22Rv1 (cell line): Measurements from ENCODE around the gene EVPL.
"Not testable (repeated sequence)": the region's sequence is repeated elsewhere in the genome, so short reads cannot be mapped to it uniquely, and the experiment has no call there.

Experiments
- H3K27ac ChIP-seq: fragments of 450-650 bp; 2 replicates; pipeline ENCODE4 v1.5.1; 2017
- ZFX ChIP-seq: fragments of 450-650 bp; IDR thresholded peaks from 2 replicates; pipeline ENCODE4 v1.6.1; 2017; ENCODE audit warnings: antibody characterized with exemption, borderline replicate concordance
- TF ChIP-seq, protein P1 (sequence below): fragments of 450-650 bp; IDR thresholded peaks from 2 replicates; pipeline ENCODE4 v1.5.1; 2017; ENCODE audit warnings: mild to moderate bottlenecking

The EVPL gene

DNA sequence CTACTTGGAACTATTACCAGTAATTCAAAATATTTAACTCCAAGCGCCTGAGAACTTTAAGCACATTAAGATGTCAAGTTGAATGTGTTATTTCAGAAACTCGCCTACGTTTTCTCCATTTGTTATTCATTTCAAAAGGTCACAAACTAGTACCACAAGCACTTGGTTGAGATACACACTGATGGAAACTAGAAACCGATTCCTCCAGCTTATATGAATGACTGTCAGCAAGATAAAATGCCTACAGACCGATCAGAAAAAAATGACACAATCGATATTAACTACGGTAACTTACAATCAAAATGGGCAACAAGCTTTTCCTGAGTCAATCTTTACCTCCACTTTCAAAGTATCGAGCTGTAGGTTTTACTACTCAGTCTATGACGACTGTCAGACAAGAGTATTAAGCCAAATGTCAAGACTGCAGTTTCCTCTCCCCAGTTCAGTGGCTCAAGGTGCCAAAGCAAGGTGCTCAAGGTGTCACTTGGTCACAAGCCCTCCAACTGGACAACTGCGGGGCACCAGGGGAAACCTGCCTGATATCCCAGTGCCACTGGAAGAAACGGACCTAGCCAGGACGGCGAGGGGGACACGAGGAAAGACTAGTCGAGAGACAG is 44.5 kb upstream of the EVPL start:
- peak overlapping the region; percentile 62 for H3K27ac ChIP-seq
- no peak for TF ChIP-seq ZFX
- TF ChIP-seq, protein P1, sequence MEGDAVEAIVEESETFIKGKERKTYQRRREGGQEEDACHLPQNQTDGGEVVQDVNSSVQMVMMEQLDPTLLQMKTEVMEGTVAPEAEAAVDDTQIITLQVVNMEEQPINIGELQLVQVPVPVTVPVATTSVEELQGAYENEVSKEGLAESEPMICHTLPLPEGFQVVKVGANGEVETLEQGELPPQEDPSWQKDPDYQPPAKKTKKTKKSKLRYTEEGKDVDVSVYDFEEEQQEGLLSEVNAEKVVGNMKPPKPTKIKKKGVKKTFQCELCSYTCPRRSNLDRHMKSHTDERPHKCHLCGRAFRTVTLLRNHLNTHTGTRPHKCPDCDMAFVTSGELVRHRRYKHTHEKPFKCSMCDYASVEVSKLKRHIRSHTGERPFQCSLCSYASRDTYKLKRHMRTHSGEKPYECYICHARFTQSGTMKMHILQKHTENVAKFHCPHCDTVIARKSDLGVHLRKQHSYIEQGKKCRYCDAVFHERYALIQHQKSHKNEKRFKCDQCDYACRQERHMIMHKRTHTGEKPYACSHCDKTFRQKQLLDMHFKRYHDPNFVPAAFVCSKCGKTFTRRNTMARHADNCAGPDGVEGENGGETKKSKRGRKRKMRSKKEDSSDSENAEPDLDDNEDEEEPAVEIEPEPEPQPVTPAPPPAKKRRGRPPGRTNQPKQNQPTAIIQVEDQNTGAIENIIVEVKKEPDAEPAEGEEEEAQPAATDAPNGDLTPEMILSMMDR: no peak

DNA sequence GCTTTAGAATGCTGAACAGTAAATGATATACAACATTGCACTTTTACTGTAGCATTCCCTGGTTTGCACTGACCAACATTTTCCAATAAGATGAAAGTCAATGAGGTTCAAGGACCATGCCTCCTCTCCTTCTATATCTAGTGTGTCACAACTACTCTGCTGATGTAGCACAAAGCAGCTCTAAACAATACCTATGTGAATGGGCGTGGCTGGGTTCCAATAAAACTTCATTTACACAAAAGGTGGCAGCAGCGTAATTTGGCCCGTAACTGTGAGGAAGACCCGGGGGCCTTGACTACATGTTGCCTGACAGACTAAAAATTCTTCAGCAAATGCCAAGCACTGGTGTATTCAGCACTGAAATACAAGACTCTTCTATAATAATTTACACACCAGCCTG is 38.7 kb upstream of the EVPL start:
- TF ChIP-seq, protein P1: no peak
- no peak for TF ChIP-seq ZFX
- no peak overlapping the region for H3K27ac ChIP-seq

DNA sequence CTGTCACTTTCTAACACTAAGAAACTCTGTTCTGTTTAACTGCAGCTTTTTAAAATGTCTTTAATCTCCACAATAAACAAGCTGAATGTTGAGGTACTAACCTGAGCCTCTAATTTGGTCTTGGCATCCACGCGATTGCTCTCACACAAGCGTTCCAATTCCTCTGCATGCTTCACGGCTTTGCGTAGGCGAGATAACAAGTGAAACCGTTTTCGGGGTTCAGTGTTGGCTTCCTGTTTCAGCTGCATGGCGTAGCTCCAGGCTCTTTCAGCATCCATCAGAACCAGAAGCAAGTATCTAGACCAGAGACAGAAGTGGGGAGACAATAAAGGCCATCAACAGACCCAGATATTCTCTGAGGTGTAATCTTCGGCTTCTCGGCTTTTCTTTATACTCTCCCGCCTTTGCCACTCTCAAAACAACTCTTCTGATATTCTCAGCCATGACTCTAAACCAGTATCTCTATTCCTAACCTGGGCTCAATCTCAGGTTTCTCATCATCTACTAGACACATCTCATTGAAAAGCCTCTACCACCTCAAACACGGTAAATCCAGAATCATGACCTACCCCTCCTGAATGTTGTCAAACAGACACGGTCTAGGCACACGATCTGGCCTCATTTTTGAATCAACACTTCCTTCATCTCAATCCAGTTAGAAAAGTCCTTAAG is 36.9 kb upstream of the EVPL start:
- TF ChIP-seq, protein P1: no peak
- no peak for TF ChIP-seq ZFX

DNA sequence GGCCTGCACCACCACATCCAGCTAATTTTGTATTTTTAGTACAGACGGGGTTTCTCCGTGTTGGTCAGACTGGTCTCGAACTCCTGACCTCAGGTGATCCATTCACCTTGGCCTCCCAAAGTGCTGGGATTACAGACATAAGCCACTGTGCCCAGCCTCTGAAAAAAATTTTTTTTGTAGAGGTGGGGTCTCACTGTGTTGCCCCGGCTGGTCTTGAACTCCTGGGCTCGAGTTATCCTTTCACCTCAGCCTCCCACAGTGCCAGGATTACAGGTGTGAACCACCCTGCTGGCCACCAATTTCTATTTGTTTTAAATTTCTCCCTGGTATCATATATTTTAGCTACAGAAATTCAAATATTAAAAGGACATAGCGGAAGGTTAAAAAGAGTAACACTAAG is 31.2 kb upstream of the EVPL start:
- H3K27ac ChIP-seq: not testable (repeated sequence)

More for the DNA sequence above, 36.9 kb upstream of the EVPL start:
- H3K27ac ChIP-seq: no peak overlapping the region

DNA sequence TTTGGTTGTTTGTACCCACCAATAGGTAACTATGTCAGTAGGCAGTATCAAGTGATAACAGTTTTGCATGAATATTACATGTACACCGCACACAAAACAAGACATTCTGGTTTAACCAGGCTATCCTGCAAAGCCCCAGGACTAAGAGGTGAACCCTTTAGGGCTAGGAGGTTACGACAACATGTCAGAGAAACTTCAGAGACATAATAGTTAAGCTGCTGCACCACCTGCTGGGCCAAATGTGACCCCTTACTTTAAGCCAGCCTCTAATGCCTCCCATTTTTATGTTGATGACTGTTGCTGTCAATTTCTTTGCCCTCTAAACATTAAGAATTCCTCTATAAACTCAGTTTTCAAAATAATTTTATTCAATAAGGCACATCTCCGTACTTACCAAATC is 29.8 kb upstream of the EVPL start:
- no peak overlapping the region for H3K27ac ChIP-seq
- TF ChIP-seq, protein P1: no peak
- TF ChIP-seq ZFX: no peak

DNA sequence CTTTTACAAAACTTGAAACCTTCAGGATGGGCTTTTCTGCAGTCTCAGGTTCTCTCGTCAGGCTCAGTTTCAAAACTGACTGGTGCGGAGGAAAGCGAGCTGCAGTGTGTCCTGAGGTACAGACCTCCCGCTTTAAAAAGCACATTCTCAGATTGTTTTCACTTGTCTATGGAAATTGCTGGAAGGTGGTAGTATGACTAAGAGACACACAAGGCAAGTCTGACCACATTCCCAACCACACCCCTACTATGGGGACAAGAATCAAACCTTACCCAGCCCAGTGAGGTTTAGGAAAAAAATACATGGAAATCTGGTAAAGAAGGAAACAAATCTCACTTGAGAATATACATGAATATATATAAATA is 27.0 kb upstream of the EVPL start:
- no peak overlapping the region for H3K27ac ChIP-seq
- TF ChIP-seq ZFX: no peak
- TF ChIP-seq, protein P1: no peak

DNA sequence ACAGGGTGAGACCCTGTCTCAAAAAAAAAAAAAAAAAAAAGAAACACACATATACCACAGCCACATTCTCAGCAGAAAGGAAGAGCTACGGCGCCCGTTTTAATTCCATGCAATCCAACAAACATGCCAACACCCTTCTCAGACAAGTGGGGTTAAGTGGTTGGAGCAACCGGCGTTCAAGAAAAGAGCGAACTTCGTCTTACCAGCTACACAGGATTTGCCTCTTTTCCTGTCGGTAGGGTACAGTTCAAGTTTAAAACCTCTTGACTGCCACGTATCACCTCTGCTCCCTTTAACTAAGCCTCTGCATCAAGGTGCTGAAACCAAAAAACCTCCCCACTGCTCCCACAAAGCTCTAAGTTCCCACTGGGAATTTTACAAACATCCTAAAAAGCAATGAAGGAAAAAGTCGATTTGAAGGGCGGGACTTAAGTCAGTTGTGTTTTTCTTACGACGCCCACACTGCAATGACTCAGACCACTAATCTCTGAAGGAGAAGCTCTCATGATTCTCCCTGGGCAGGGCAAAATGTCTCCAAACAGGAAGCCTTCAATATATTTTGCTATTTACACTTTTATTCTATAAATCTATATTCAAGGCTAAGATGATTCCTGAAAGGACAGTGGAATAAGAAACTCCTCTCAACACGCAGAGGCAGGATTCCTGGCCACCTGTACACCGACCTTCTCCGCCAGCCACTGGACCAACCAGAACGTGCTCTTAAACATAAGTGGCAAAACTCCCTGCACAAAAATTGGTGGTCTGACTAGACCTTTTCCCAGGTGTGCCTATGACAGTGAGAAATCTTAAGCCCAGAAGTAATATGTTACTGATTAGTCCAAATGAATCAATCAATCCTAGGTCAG is 26.4 kb upstream of the EVPL start:
- no peak overlapping the region for H3K27ac ChIP-seq
- TF ChIP-seq ZFX: no peak
- TF ChIP-seq, protein P1: no peak
